ENCODE data around the gene SLC24A3. TPM values are rescaled to one million over a fixed set of nuclear protein-coding genes. Genes with fewer than 3 reads are reported as not detected.

Gene SLC24A3
- total RNA-seq, 4 donors from 2014 or later = 4.2 to 6.4 (median 5.6) TPM

DNA sequence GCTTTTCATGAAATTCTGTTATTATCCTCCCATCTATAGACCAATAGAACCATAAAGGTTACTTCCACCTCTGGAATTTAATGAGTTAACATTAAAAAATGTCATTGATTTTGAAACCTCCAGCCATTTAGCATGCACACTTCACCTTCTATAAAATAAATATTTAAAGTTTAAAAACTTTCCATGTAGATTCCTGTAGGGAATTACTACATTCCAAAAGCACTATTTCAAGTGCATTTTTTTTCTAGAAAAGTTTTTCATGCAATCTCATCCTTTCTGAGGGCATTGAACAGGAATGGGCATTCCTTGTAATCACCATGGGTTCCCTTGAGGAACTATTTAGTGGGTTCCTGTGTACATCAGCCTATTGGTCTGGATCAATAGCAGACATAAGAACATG, 291.8 kb downstream of the SLC24A3 start:
- H3K36me3 ChIP-seq = no peaks in the 10 kb centered on the region
- no peaks in the 10 kb centered on the region for H3K4me1 ChIP-seq
- H3K4me3 ChIP-seq = no peak overlapping the region
- H3K9me3 ChIP-seq = no peaks in the 10 kb centered on the region
- no peak for DNase-seq (ENCODE audit: low spot score in 2 of 2)
- no peak overlapping the region for H3K27ac ChIP-seq
- TF ChIP-seq, protein P1, sequence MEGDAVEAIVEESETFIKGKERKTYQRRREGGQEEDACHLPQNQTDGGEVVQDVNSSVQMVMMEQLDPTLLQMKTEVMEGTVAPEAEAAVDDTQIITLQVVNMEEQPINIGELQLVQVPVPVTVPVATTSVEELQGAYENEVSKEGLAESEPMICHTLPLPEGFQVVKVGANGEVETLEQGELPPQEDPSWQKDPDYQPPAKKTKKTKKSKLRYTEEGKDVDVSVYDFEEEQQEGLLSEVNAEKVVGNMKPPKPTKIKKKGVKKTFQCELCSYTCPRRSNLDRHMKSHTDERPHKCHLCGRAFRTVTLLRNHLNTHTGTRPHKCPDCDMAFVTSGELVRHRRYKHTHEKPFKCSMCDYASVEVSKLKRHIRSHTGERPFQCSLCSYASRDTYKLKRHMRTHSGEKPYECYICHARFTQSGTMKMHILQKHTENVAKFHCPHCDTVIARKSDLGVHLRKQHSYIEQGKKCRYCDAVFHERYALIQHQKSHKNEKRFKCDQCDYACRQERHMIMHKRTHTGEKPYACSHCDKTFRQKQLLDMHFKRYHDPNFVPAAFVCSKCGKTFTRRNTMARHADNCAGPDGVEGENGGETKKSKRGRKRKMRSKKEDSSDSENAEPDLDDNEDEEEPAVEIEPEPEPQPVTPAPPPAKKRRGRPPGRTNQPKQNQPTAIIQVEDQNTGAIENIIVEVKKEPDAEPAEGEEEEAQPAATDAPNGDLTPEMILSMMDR (IDR thresholded peaks at IDR 0.05) = no peak
- TF ChIP-seq POLR2A (IDR thresholded peaks at IDR 0.05) (no peak), EP300 (IDR thresholded peaks at IDR 0.05) (no peak), POLR2AphosphoS5 (IDR thresholded peaks at IDR 0.05) (no peak)
- no peaks in the 10 kb centered on the region for H3K27me3 ChIP-seq

DNA sequence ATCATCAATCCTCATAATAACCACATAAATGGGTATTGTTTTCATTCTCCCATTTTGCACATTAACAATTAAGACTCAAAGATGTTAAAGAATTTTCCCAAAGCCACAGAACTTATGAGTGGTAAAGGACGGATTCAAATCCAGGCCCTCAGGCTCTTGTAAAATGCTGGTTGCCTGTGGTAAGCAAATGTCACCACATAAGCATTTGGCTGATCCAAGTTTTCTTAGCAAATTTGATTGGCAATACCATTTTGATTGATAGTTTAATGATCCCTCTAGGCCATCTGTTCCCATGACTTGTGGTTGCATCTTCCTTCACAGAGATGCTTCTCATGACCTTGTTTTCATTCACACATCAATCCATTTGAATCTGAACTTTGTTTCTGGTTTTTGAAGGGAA, 293.6 kb downstream of the SLC24A3 start:
- TF ChIP-seq POLR2A (IDR thresholded peaks at IDR 0.05) (no peak), EP300 (IDR thresholded peaks at IDR 0.05) (no peak), POLR2AphosphoS5 (IDR thresholded peaks at IDR 0.05) (no peak)
- TF ChIP-seq, protein P1 (IDR thresholded peaks at IDR 0.05) = no peak
- DNase-seq (ENCODE audit: low spot score in 2 of 2) = no peak
- no peaks in the 10 kb centered on the region for H3K4me1 ChIP-seq
- no peaks in the 10 kb centered on the region for H3K36me3 ChIP-seq
- H3K4me3 ChIP-seq = no peak overlapping the region
- H3K27me3 ChIP-seq = no peaks in the 10 kb centered on the region
- 69% methylated on average over 1 of the region's 1 CpG for WGBS
- no peak overlapping the region for H3K27ac ChIP-seq
- no peaks in the 10 kb centered on the region for H3K9me3 ChIP-seq

DNA sequence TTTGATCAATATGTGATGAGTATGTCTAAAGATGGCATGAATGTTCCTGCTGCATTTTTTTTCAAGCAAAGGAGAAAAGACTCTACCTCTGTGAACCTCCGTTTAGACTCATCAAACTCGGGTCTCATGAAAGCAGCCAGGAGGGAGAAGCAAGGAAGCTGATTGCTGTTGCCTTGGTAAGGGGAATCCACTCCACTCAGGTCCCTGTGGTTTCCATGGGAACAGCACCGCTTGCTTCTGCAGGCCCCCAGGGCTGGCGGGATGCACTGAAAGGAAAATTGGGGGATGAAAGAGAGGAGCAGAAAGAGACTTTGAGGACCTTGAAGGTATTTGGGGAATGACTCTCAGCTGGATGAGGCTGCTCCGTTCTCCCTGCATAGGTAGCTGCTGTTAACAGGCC, 296.0 kb downstream of the SLC24A3 start:
- no peak overlapping the region for H3K4me3 ChIP-seq
- no peaks in the 10 kb centered on the region for H3K27me3 ChIP-seq
- TF ChIP-seq, protein P1 (IDR thresholded peaks at IDR 0.05) = no peak
- TF ChIP-seq POLR2AphosphoS5 (IDR thresholded peaks at IDR 0.05) (no peak), EP300 (IDR thresholded peaks at IDR 0.05) (no peak), POLR2A (IDR thresholded peaks at IDR 0.05) (no peak)
- H3K36me3 ChIP-seq = no peaks in the 10 kb centered on the region
- DNase-seq (ENCODE audit: low spot score in 2 of 2) = no peak
- H3K27ac ChIP-seq = no peak overlapping the region
- 89% methylated on average over 4 of the region's 5 CpGs for WGBS
- H3K4me1 ChIP-seq = no peaks in the 10 kb centered on the region
- no peaks in the 10 kb centered on the region for H3K9me3 ChIP-seq

DNA sequence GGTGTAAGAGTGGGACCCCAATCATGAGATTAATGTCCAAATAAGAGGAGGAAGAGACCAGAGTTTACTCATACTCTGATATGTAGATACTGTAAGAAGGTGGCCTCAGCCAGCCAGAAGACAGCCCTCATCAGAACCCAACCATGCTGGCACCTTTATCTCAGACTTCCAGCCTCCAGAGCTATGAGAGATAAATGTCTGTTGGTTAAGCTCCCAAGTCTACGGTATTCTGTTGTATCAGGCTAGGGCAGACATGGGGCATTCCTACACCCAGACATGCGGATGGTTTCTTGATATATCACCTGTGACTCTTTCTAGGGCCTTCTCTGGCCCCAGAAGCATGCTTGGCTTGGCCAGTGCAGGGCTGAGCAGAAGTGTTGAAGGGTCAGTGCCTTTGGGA, 298.2 kb downstream of the SLC24A3 start:
- Histone ChIP-seq H3K4me3 (no peak overlapping the region), H3K9me3 (no peaks in the 10 kb centered on the region), H3K27ac (no peak overlapping the region), H3K4me1 (no peaks in the 10 kb centered on the region), H3K27me3 (no peaks in the 10 kb centered on the region), H3K36me3 (no peaks in the 10 kb centered on the region)
- DNase-seq (ENCODE audit: low spot score in 2 of 2) = no peak
- WGBS = 87% methylated on average over 2 of the region's 2 CpGs
- TF ChIP-seq, protein P1 (IDR thresholded peaks at IDR 0.05) = no peak
- TF ChIP-seq EP300 (IDR thresholded peaks at IDR 0.05) = no peak
- TF ChIP-seq POLR2AphosphoS5 (IDR thresholded peaks at IDR 0.05) = no peak
- TF ChIP-seq POLR2A (IDR thresholded peaks at IDR 0.05) = no peak

DNA sequence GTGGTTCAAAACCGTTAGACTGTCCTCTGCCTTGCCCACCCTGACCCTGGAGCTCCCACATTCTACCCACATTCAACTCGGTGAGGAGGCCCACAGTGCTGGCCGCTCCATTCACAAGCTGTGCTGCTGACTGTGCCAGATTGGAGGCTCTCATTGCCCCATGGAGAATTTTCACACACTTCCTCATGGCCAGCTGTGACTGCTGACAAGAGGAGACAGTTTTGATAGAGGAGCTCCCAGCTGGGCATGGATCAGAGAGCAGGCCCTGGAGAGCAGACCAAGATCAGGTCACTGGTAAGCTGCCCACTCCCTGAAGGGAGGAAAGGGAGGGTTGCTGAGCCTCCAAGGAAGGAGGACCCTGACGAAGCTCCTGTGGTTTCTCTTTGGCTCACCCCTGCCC, 299.5 kb downstream of the SLC24A3 start:
- TF ChIP-seq POLR2A (IDR thresholded peaks at IDR 0.05) = no peak
- TF ChIP-seq POLR2AphosphoS5 (IDR thresholded peaks at IDR 0.05) = no peak
- TF ChIP-seq, protein P1 (IDR thresholded peaks at IDR 0.05) = no peak
- TF ChIP-seq EP300 (IDR thresholded peaks at IDR 0.05) = no peak
- Histone ChIP-seq H3K36me3 (no peaks in the 10 kb centered on the region), H3K27ac (no peak overlapping the region), H3K27me3 (no peaks in the 10 kb centered on the region), H3K9me3 (no peaks in the 10 kb centered on the region), H3K4me3 (no peak overlapping the region), H3K4me1 (no peaks in the 10 kb centered on the region)
- DNase-seq (ENCODE audit: low spot score in 2 of 2) = no peak
- 95% methylated on average over 4 of the region's 4 CpGs for WGBS

All from suprapubic skin (tissue), 4 donors.